ENCODE data around the gene CADM2.
"Not testable (repeated sequence)": the region's sequence is repeated elsewhere in the genome, so short reads cannot be mapped to it uniquely, and the experiment has no call there.

CADM2 gene

DNA sequence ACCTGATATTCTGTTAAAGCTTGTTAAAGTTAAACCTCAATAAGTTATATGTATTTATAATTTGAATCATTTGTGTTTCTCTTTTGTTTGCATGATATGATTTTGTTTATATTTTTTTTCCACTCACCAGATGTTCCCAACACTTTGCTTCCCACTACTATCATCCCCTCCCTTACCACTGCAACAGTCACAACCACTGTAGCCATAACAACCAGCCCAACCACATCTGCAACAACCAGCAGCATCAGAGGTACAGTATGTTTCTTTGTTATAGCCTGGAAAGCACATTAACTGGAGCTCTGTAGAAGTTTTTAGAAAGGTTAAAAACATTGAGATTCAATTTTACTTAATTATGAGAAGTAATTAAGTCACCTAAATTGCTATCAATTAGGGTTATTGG, 1020.2 kb downstream of the CADM2 start:
- no peak for ATAC-seq (replicated peaks)
- Mint-ChIP-seq H3K9me3 (peaks cover 0 to 4% of the 10 kb centered on the region in 2 donors), H3K36me3 (no peaks in the 10 kb centered on the region), H3K4me1 (no peaks in the 10 kb centered on the region), H3K4me3 (no peak overlapping the region), H3K27ac (no peak overlapping the region), H3K27me3 (no peaks in the 10 kb centered on the region)
- DNase-seq = no peak

DNA sequence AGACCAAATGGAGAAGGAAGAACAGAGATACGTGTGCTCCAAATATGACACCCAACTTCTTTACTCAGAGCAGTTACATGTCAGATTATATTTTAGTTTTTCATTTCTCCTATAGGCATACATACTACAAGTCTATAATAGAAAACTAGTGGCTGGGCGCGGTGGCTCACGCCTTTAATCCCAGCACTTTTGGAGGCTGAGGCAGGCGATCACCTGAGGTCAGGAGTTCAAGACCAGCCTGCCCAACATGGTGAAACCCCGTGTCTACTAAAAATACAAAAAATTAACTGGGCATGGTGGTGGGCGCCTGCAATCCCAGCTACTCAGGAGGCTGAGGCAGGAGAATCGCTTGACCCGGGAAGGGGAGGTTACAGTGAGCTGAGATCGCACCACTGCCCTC, 1030.8 kb downstream of the CADM2 start:
- H3K4me3 Mint-ChIP-seq; H3K4me1 Mint-ChIP-seq; H3K36me3 Mint-ChIP-seq; ATAC-seq (replicated peaks); H3K27ac Mint-ChIP-seq; DNase-seq; H3K9me3 Mint-ChIP-seq; H3K27me3 Mint-ChIP-seq: not testable (repeated sequence)

DNA sequence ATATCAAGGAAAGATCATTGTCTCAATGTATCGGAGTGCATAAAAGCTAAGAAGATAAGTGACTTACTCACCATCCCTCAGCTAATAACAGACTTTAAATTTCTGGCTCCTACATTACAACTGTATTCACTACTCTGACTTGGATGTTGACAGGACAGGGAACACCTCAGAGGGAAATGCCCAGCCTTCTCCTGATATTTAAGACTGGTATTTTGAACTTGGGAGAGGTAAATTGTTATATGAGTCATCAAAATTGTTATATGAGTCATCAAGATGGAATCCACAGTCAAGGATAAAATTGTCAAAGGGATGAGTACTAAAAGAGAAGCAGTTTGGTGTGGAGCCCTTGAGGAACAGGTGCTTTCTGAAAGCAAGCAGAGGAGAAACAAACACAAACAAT, 1070.8 kb downstream of the CADM2 start:
- no peaks in the 10 kb centered on the region for H3K27me3 Mint-ChIP-seq
- ATAC-seq (replicated peaks) (no peak), DNase-seq (no peak)
- H3K36me3 Mint-ChIP-seq = no peaks in the 10 kb centered on the region
- peaks cover 0 to 2% of the 10 kb centered on the region in 2 donors for H3K9me3 Mint-ChIP-seq
- H3K4me1 Mint-ChIP-seq = no peaks in the 10 kb centered on the region
- H3K4me3 Mint-ChIP-seq = no peak overlapping the region
- H3K27ac Mint-ChIP-seq = no peak overlapping the region

DNA sequence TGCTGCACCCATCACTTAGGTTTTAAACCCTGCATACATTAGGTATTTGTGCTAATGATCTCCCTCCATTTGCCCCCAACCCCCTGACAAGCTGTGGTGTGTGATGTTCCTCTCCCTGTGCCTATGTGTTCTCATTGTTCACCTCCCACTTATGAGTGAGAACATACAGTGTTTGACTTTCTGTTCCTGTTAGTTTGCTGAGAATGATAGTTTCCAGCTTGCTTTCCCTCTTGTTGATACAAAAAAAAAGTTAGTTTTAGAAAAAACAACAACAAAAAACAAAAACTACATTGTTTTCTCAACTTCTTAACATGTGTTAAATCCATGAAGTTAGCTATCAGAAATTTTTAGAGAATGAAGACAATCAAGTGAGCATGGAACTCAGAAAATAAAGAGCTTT, 1079.1 kb downstream of the CADM2 start:
- no peak for DNase-seq
- Mint-ChIP-seq H3K9me3 (peaks cover 4 to 12% of the 10 kb centered on the region in 2 donors), H3K4me3 (no peak overlapping the region), H3K27me3 (no peaks in the 10 kb centered on the region), H3K4me1 (no peaks in the 10 kb centered on the region), H3K27ac (no peak overlapping the region), H3K36me3 (no peaks in the 10 kb centered on the region)
- no peak for ATAC-seq (replicated peaks)

DNA sequence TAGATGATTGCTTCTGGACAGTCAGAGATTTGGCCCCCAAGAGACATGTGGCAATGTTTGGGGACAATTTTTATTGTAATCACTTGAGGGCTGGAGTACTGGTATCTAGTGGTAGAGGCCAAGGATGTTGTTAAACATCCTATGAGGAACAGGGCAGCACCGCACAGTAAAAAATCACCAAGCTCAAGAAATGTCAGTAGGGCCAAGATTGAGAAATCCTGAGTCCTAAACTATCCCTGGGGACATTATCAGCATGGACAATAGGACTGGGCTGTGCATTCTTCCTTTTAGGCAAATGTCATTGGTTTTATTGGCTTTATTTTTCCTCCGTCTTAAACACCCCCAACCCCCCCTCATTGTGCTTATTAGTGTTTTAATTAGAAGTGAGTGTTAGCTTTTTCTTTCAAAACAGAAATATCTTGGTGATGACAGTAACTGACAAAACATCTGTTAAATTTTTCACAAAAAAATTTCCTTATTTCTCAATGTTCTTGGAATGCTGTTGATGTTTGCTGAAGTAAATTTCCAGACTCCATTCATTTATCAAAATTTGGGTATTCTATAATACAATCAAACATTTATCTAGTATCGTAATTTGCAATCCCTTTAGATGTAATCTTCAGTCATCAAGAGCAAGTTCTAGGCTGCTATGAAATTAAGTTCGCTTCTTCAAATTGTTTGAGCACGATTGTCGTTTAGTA, 1087.8 kb downstream of the CADM2 start:
- H3K4me3 Mint-ChIP-seq = no peak overlapping the region

DNA sequence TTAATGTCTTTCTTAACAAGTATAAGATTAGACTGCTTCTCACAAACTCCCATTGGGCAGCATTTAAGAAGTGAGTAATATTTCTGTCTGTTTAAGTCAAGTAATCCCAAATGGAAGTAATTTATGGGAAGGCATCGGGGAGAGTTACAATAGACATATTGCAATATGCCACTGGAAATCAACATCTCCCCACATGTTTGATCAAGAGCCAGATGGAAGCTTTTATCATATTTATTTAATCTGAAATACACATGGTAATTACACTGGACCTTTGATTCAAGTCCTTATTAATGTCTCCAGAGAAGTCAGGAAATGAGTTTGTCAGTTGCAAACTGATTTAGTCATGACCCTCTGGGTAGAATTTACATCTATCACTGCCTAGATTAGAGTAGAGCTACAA, 1088.4 kb downstream of the CADM2 start:
- peaks cover 0 to 2% of the 10 kb centered on the region in 2 donors for H3K9me3 Mint-ChIP-seq
- H3K36me3 Mint-ChIP-seq = no peaks in the 10 kb centered on the region
- no peaks in the 10 kb centered on the region for H3K27me3 Mint-ChIP-seq
- H3K4me3 Mint-ChIP-seq = no peak overlapping the region
- H3K27ac Mint-ChIP-seq = no peak overlapping the region
- no peak for ATAC-seq (replicated peaks)
- H3K4me1 Mint-ChIP-seq = no peaks in the 10 kb centered on the region
- DNase-seq = no peak

More for the DNA sequence above, 1087.8 kb downstream of the CADM2 start:
- Mint-ChIP-seq H3K4me1 (no peaks in the 10 kb centered on the region), H3K27ac (no peak overlapping the region), H3K9me3 (peaks cover 0 to 6% of the 10 kb centered on the region in 2 donors), H3K27me3 (no peaks in the 10 kb centered on the region), H3K36me3 (no peaks in the 10 kb centered on the region)
- ATAC-seq (replicated peaks) (no peak), DNase-seq (no peak)

DNA sequence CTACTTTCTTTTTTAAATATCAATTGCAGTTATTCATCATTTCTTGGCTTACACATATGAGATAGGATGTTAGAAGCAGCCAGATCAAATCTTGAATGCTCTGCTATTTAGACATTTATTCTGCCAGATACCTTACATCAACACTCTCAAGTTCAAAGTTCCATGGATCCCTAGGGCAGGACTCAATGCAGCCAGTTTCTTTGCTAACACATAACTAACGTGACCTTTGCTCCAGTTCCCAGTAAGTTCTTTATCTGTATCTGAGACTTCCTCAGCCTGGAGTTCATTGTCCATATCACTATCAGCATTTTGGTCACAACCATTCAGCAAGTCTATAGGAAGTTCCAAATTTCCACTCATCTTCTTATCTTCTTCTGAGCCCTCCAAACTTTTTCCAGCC, 1092.3 kb downstream of the CADM2 start:
- H3K27ac Mint-ChIP-seq = no peak overlapping the region
- H3K27me3 Mint-ChIP-seq = no peaks in the 10 kb centered on the region
- H3K4me1 Mint-ChIP-seq = no peaks in the 10 kb centered on the region
- H3K4me3 Mint-ChIP-seq = no peak overlapping the region
- H3K9me3 Mint-ChIP-seq = peaks cover 0 to 2% of the 10 kb centered on the region in 2 donors
- DNase-seq (no peak), ATAC-seq (replicated peaks) (no peak)
- no peaks in the 10 kb centered on the region for H3K36me3 Mint-ChIP-seq

DNA sequence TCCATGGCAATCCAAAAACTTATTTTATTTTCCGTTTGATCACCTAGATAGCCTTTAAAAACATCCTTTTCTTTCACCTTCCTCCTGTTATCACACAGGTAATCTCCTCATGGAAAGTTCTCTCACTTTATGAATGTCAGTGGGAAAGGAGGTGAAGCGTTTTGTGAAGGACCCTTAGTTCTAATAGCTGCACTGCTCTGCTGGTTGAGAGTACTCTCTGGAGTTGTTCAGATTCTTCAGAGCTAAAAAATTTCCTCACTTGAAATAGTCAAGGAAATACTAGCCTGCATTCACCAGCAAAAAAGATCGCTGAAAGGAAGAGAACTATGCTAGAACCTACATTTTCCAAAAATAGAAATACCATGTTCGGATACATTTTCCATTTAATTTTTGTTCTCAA, 1097.2 kb downstream of the CADM2 start:
- H3K27me3 Mint-ChIP-seq = no peaks in the 10 kb centered on the region
- H3K27ac Mint-ChIP-seq = no peak overlapping the region
- DNase-seq = no peak
- no peaks in the 10 kb centered on the region for H3K36me3 Mint-ChIP-seq
- H3K4me3 Mint-ChIP-seq = no peak overlapping the region
- H3K4me1 Mint-ChIP-seq = no peaks in the 10 kb centered on the region
- ATAC-seq (replicated peaks) = no peak
- H3K9me3 Mint-ChIP-seq = no peaks in the 10 kb centered on the region

DNA sequence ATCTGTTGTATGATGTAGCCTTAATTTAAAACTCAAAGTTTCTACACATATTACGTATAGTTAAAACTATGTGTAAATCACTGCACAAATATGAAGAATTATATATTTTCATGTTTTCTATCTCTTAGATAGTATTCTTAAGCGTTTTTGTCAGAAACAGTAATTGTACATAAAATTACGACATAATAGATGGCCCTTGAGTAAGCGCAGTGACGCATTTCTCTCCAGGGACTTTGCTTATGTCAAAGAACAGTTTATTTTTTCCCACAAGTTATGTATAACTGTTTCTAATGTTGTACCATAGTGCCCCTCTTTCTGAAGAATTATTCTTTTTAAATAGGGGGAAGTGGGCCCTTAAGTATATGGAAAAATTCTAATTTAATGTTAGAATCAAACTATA, 1098.2 kb downstream of the CADM2 start:
- no peak overlapping the region for H3K27ac Mint-ChIP-seq
- H3K4me3 Mint-ChIP-seq = no peak overlapping the region
- no peak for DNase-seq
- H3K27me3 Mint-ChIP-seq = no peaks in the 10 kb centered on the region
- no peaks in the 10 kb centered on the region for H3K9me3 Mint-ChIP-seq
- H3K4me1 Mint-ChIP-seq = no peaks in the 10 kb centered on the region
- no peak for ATAC-seq (replicated peaks)
- H3K36me3 Mint-ChIP-seq = no peaks in the 10 kb centered on the region

DNA sequence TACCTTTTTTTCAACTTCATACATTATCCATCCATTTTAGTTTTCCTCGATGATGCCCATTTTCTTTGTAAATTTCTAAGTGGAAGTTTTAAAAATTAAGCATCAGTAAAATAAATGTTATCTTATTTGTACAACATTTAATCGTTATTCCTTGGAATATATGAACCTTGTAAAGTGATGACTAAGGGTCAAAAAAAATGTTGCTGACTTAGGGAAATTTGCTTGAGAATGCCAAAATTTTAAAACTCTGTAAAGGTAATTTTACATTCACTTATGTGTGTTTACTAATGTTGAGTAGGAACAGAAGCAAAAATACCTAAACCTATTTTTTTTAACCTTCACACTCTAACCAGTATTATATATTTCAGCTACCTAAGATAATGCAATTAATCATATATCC, 1115.0 kb downstream of the CADM2 start:
- H3K4me1 Mint-ChIP-seq = no peaks in the 10 kb centered on the region
- no peaks in the 10 kb centered on the region for H3K27me3 Mint-ChIP-seq

DNA sequence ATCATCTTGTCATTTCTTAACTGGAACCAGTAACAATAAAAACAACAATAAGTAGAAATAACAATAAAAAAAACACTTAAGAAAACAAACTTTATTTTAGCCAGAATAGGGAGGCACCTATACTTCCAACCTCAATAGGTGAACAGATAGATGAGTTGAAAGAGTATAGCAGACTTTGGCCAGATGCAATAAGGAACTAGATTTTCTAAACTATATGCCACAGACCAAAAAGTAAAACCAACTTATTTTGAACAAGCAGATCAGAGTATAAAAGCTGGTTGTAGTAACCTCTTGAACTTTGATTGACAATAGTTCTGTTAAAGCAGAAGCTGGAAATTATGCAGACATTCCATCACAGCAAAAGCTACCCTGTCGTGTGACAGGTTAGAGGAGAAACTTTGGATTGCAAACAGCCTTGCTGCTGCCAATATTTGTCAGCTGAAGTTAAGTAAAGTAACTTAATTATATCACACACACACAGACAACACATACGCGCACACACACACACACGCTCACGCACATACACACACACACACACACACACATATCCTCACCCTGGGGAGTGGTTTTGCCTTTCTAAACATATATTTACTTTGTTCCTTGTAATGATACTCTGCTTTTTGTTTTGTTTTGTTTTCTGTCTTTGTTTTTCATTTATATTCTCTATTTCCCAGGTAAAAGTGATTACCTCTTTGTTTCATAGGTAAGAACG, 1128.5 kb downstream of the CADM2 start:
- H3K4me1 Mint-ChIP-seq = no peaks in the 10 kb centered on the region
- H3K27me3 Mint-ChIP-seq = no peaks in the 10 kb centered on the region
- ATAC-seq (replicated peaks) (no peak), DNase-seq (no peak)
- H3K27ac Mint-ChIP-seq = no peak overlapping the region
- H3K9me3 Mint-ChIP-seq = peaks cover 0 to 11% of the 10 kb centered on the region in 2 donors
- H3K36me3 Mint-ChIP-seq = no peaks in the 10 kb centered on the region
- no peak overlapping the region for H3K4me3 Mint-ChIP-seq

More for the DNA sequence above, 1115.0 kb downstream of the CADM2 start:
- DNase-seq (no peak), ATAC-seq (replicated peaks) (no peak)
- H3K9me3 Mint-ChIP-seq = no peaks in the 10 kb centered on the region
- H3K4me3 Mint-ChIP-seq = no peak overlapping the region
- H3K27ac Mint-ChIP-seq = no peak overlapping the region
- no peaks in the 10 kb centered on the region for H3K36me3 Mint-ChIP-seq

DNA sequence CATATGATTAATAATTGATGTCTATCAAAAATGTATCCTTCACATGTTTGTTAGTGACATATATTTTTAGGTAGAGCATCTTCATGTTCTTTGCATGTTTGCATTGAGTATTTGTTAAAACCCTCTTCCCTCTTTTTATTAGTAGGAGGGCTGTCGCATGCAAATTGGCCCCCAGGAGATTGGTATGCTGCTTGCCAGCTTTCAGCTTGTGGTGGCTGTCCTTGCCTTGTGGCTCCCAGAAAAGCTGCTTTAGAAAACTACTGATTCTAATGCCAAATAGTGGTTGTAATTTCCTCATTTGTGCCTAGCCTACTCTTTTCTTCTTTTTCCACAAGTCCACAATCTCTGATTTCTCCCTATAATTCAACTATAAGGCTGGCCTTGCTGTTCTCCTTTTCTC, 1145.4 kb downstream of the CADM2 start:
- Mint-ChIP-seq H3K9me3 (peaks cover 14 to 16% of the 10 kb centered on the region in 2 donors), H3K27ac (no peak overlapping the region), H3K27me3 (no peaks in the 10 kb centered on the region), H3K4me1 (no peaks in the 10 kb centered on the region), H3K36me3 (no peaks in the 10 kb centered on the region), H3K4me3 (no peak overlapping the region)
- DNase-seq (no peak), ATAC-seq (replicated peaks) (no peak)

DNA sequence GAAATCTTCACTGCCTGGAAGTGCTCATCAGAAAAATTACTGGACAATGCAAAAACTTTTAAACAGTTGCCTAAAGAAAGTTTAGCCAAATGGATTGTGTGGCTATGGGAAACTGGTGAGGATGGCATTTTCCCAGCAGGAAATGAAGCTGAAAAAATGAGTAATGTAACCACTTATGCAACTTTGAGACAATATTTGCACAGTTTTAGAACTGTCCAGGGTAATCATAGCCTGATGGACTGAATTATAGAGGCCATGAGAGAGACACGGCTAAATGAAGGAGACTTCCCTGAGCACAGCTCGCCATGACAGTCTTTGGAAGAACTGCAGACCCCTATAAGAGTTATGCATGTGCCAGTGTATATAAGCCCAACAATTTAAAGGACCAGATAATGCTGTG, 1150.6 kb downstream of the CADM2 start:
- H3K4me1 Mint-ChIP-seq = no peaks in the 10 kb centered on the region
- no peaks in the 10 kb centered on the region for H3K36me3 Mint-ChIP-seq
- no peak overlapping the region for H3K4me3 Mint-ChIP-seq
- ATAC-seq (replicated peaks) = no peak
- no peaks in the 10 kb centered on the region for H3K27me3 Mint-ChIP-seq
- no peak for DNase-seq
- no peak overlapping the region for H3K27ac Mint-ChIP-seq
- H3K9me3 Mint-ChIP-seq = peaks cover 16% of the 10 kb centered on the region in 2 donors
